ENCODE results near the gene COPS6.
A peak's percentile ranks its signal among the peaks of the same experiment; 100 is the strongest.

Gene COPS6

GRCh38 chr7:100080907-100081534, 7.7 kb upstream of the COPS6 start:
- no peak for DNase-seq

- peak; percentile 89 to 94 (median 93) for DNase-seq
These were observed 7.2 kb upstream of the COPS6 start, which contains the start of gene ZNF3 for GRCh38 chr7:100081535-100082102. Gene ZNF3 (minus strand): TSS chr7:100081723. CDS start chr7:100077357, 4,366 bp downstream.

GRCh38 chr7:100082978-100083377, 5.8 kb upstream of the COPS6 start:
- no peak for DNase-seq

- no peak for DNase-seq
These were observed 3.3 kb upstream of the COPS6 start for GRCh38 chr7:100085515-100085914.

GRCh38 chr7:100087055-100087750, 1.6 kb upstream of the COPS6 start:
- DNase-seq = no peak

GRCh38 chr7:100088095-100088620, 611 bp upstream of the COPS6 start:
- DNase-seq = no peak

- DNase-seq = no peak
These were observed 858 bp downstream of the COPS6 start for GRCh38 chr7:100089458-100090196.

GRCh38 chr7:100090527-100091410, 2.0 kb downstream of the COPS6 start:
- no peak for DNase-seq

- DNase-seq = no peak
These were observed 2.8 kb downstream of the COPS6 start for GRCh38 chr7:100091411-100092181.

- no peak for DNase-seq
These were observed 4.3 kb downstream of the COPS6 start for GRCh38 chr7:100093054-100093453.

GRCh38 chr7:100093498-100093897, 4.7 kb downstream of the COPS6 start:
- DNase-seq = no peak

GRCh38 chr7:100093925-100094486, 5.2 kb downstream of the COPS6 start:
- no peak for DNase-seq

GRCh38 chr7:100095289-100095688, 6.5 kb downstream of the COPS6 start:
- DNase-seq = no peak

- DNase-seq = no peak
These were observed 6.9 kb downstream of the COPS6 start for GRCh38 chr7:100095704-100096103.

GRCh38 chr7:100098913-100099312, 10.1 kb downstream of the COPS6 start:
- no peak for DNase-seq

GRCh38 chr7:100099452-100099851, 10.7 kb downstream of the COPS6 start:
- no peak for DNase-seq

- peak; percentile 62 to 89 (median 86) for DNase-seq
These were observed 11.7 kb downstream of the COPS6 start for GRCh38 chr7:100100420-100101015.

- DNase-seq = peak; percentile 84 to 93 (median 90)
These were observed 12.5 kb downstream of the COPS6 start, which contains the start of the genes AP4M1 and MCM7 for GRCh38 chr7:100101016-100101862. Gene AP4M1 (plus strand): TSS chr7:100101643. CDS start chr7:100101715, 72 bp downstream. Gene MCM7 (minus strand): TSS chr7:100101397. CDS start chr7:100101294, 103 bp downstream.

Measured in activated naive CD4-positive, alpha-beta T cell (primary cell).